Prostate gland (tissue), 2 donors: Measurements from ENCODE around the gene RBM14. TPM values are rescaled to one million over a fixed set of nuclear protein-coding genes. Genes with fewer than 3 reads are reported as not detected.

Source experiments
- DNase-seq: peaks from one replicate; pipeline ENCODE4 v3.0.0-alpha.2; 2019; ENCODE audit warnings: low spot score
- H3K27ac ChIP-seq, 2 donors: fragments of 200-600 bp; sonication (generic); 2 replicates each; pipeline ENCODE4 v1.5.1; 2017 to 2019
- H3K27me3 ChIP-seq: fragments of 200-600 bp; sonication (generic); replicated peaks from 2 replicates; pipeline ENCODE4 v1.5.1; 2019; ENCODE audit not compliant: insufficient read depth
- H3K36me3 ChIP-seq, 2 donors: fragments of 200-600 bp; sonication (generic); 1 replicate in 1 of 2; 2 replicates in 1 of 2; pipeline versions ENCODE4 v1.5.1 to v1.8.1; 2017 to 2019
- H3K4me1 ChIP-seq: fragments of 200-600 bp; sonication (generic); replicated peaks from 2 replicates; pipeline ENCODE4 v1.5.1; 2019
- H3K4me3 ChIP-seq, 2 donors: fragments of 200-600 bp; sonication (generic); 2 replicates each; pipeline ENCODE4 v1.5.1; 2017 to 2019
- H3K9me3 ChIP-seq: fragments of 200-600 bp; sonication (generic); 2 replicates; pipeline ENCODE4 v1.5.1; 2017
- CTCF ChIP-seq, 4 experiments: fragments of 200-600 bp in 2 of 4; fragments of 450-650 bp in 2 of 4; sonication (generic) in 2 of 4; IDR thresholded peaks; 1 replicate in 3 of 4; 2 replicates in 1 of 4; pipeline ENCODE4 v1.5.1; 2016 to 2019; ENCODE audit warnings: antibody characterized with exemption in 4 of 4, mild to moderate bottlenecking in 2 of 4, moderate library complexity in 2 of 4
- POLR2A ChIP-seq: fragments of 450-650 bp; IDR thresholded peaks from one replicate; pipeline ENCODE4 v1.6.1; 2016; ENCODE audit warnings: antibody characterized with exemption, mild to moderate bottlenecking
- POLR2AphosphoS5 ChIP-seq: sonication (generic); formaldehyde crosslinking; IDR thresholded peaks from one replicate; pipeline ENCODE4 v1.6.1; 2017; ENCODE audit warnings: antibody characterized with exemption
- WGBS: methylation state at CpG from one replicate; pipeline ENCODE4 v1.1.5; 2018; 5-methylcytosine and 5-hydroxymethylcytosine counted together
- intact Hi-C: fragments of 100-400 bp; cut with DNase I; formaldehyde crosslinking; loops from one replicate; pipeline ENCODE4 v1.14.2; 2022
- total RNA-seq, 2 donors: library from RNA; depleted of rRNA; stranded (reverse); fragments of >200 nt; gene quantifications; one replicate each; pipeline ENCODE4 v1.1.0, GENCODE V29; 2016

Gene RBM14
- total RNA-seq, 2 donors from 2014 or later, result 45.9 to 98.8 TPM

GRCh38 chr11:66609721-66610617 lies 6.5 kb upstream of the RBM14 start:
- intact Hi-C loops, result no loop called here
- Histone ChIP-seq H3K27ac (no peak overlapping the region), H3K27me3 (no peaks in the 10 kb centered on the region), H3K4me3 (no peak overlapping the region), H3K36me3 (no peaks in the 10 kb centered on the region), H3K9me3 (no peaks in the 10 kb centered on the region), H3K4me1 (no peaks in the 10 kb centered on the region)
- whole genome bisulfite sequencing, result 78% methylated on average over 4 of the region's 4 CpGs
- TF ChIP-seq POLR2A (no peak), CTCF (IDR thresholded peaks at IDR 0.05) (no peak), POLR2AphosphoS5 (no peak)
- DNase-seq, result no peak

GRCh38 chr11:66612458-66612857 lies 4.0 kb upstream of the RBM14 start:
- DNase-seq, result no peak
- H3K27me3 ChIP-seq, result no peaks in the 10 kb centered on the region
- WGBS, result 83% methylated on average over 1 of the region's 1 CpG
- H3K4me3 ChIP-seq, result no peak overlapping the region
- TF ChIP-seq CTCF (IDR thresholded peaks at IDR 0.05) (no peak), POLR2AphosphoS5 (no peak), POLR2A (no peak)
- intact Hi-C loops, result no loop called here
- H3K27ac ChIP-seq, result no peak overlapping the region
- no peaks in the 10 kb centered on the region for H3K9me3 ChIP-seq
- H3K36me3 ChIP-seq, result no peaks in the 10 kb centered on the region
- no peaks in the 10 kb centered on the region for H3K4me1 ChIP-seq

DNA sequence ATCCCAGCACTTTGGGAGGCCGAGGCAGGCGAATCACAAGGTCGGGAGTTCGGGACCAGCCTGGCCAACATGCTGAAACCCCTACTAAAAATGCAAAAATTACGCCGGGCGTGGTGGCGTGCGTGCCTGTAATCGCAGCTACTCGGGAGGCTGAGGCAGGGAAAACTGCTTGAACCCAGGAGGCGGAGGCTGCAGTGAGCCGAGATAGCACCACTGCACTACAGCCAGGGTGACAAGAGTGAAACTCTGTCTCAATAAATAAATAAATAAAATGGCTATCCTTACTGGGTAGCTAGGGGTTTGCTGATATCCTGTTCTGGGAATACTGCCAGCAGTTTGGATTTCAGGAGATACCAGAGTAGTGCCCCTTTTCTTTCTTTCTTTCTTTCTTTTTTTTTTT lies 2.4 kb upstream of the RBM14 start:
- WGBS, result 97% methylated on average over 13 of the region's 13 CpGs
- Histone ChIP-seq H3K27ac (no peak overlapping the region), H3K27me3 (no peaks in the 10 kb centered on the region), H3K9me3 (no peaks in the 10 kb centered on the region), H3K4me1 (no peaks in the 10 kb centered on the region), H3K4me3 (no peak overlapping the region), H3K36me3 (no peaks in the 10 kb centered on the region)
- TF ChIP-seq CTCF (IDR thresholded peaks at IDR 0.05), result no peak
- no peak for TF ChIP-seq POLR2A
- no peak for TF ChIP-seq POLR2AphosphoS5
- intact Hi-C loops, result no loop called here
- DNase-seq, result no peak

- DNase-seq, result no peak
- Histone ChIP-seq H3K36me3 (no peaks in the 10 kb centered on the region), H3K4me3 (peak overlapping the region; percentile 80 to 95), H3K27ac (peak overlapping the region; percentile 94), H3K27me3 (no peaks in the 10 kb centered on the region), H3K4me1 (peaks cover 11% of the 10 kb centered on the region), H3K9me3 (no peaks in the 10 kb centered on the region)
- TF ChIP-seq CTCF (IDR thresholded peaks at IDR 0.05) (no peak), POLR2A (no peak), POLR2AphosphoS5 (no peak)
- under 1% methylated on average over 38 of the region's 38 CpGs for WGBS
- intact Hi-C loops, result no loop called here
These were observed 865 bp downstream of the RBM14 start for GRCh38 chr11:66617155-66617834.
